Measurements from ENCODE around the gene NKX2-3.

Gene NKX2-3

GRCh38 chr10:99525897-99526296 lies 6.8 kb upstream of the NKX2-3 start:
- no peak for FAIRE-seq
- DNase-seq (ENCODE audit: extremely low spot score, insufficient read length, low read depth) = no peak

GRCh38 chr10:99526861-99527504 lies 5.8 kb upstream of the NKX2-3 start:
- no peak for DNase-seq (ENCODE audit: extremely low spot score, insufficient read length, low read depth)

GRCh38 chr10:99527526-99528493 lies 4.9 kb upstream of the NKX2-3 start:
- DNase-seq (ENCODE audit: extremely low spot score, insufficient read length, low read depth) (no peak), FAIRE-seq (no peak)

More at GRCh38 chr10:99526861-99527504, 5.8 kb upstream of the NKX2-3 start:
- FAIRE-seq = no peak

- no peak for FAIRE-seq
Observed at GRCh38 chr10:99528494-99529441, 4.0 kb upstream of the NKX2-3 start.

GRCh38 chr10:99529591-99530107 lies 3.1 kb upstream of the NKX2-3 start:
- no peak for DNase-seq (ENCODE audit: extremely low spot score, insufficient read length, low read depth)
- no peak for FAIRE-seq

More at GRCh38 chr10:99528494-99529441, 4.0 kb upstream of the NKX2-3 start:
- DNase-seq (ENCODE audit: extremely low spot score, insufficient read length, low read depth) = no peak

- FAIRE-seq (no peak), DNase-seq (ENCODE audit: extremely low spot score, insufficient read length, low read depth) (no peak)
Observed at GRCh38 chr10:99530108-99531025, 2.4 kb upstream of the NKX2-3 start.

GRCh38 chr10:99531026-99531695 lies 1.6 kb upstream of the NKX2-3 start:
- no peak for FAIRE-seq
- DNase-seq (ENCODE audit: extremely low spot score, insufficient read length, low read depth) = no peak

- FAIRE-seq (no peak), DNase-seq (ENCODE audit: extremely low spot score, insufficient read length, low read depth) (no peak)
Observed at GRCh38 chr10:99531696-99532593, 797 bp upstream of the NKX2-3 start.

GRCh38 chr10:99533496-99534449 lies 1.0 kb downstream of the NKX2-3 start:
- FAIRE-seq (no peak), DNase-seq (ENCODE audit: extremely low spot score, insufficient read length, low read depth) (no peak)

GRCh38 chr10:99534450-99534938 lies 1.8 kb downstream of the NKX2-3 start:
- no peak for DNase-seq (ENCODE audit: extremely low spot score, insufficient read length, low read depth)
- no peak for FAIRE-seq

GRCh38 chr10:99534939-99535763 lies 2.4 kb downstream of the NKX2-3 start:
- FAIRE-seq = no peak

GRCh38 chr10:99535764-99536337 lies 3.1 kb downstream of the NKX2-3 start:
- DNase-seq (ENCODE audit: extremely low spot score, insufficient read length, low read depth) (no peak), FAIRE-seq (no peak)

More at GRCh38 chr10:99534939-99535763, 2.4 kb downstream of the NKX2-3 start:
- no peak for DNase-seq (ENCODE audit: extremely low spot score, insufficient read length, low read depth)

GRCh38 chr10:99536338-99537085 lies 3.8 kb downstream of the NKX2-3 start:
- no peak for DNase-seq (ENCODE audit: extremely low spot score, insufficient read length, low read depth)
- FAIRE-seq = no peak

All from GM18507 (cell line).